Stimulated activated CD4-positive, alpha-beta T cell treated with anti-CD3 and anti-CD28 coated beads, Interleukin-12 subunit alpha, Interleukin-12 subunit beta, amount 100 ng/mL, for 4 hours (primary cell): Measurements from ENCODE around the gene PTPRT.

Experiments used
- DNase-seq: peaks from one replicate; pipeline ENCODE4 v3.0.0-alpha.2; 2020

The PTPRT gene

GRCh38 chr20:42510686-42511085, 679.0 kb downstream of the PTPRT start:
- no peak for DNase-seq

- no peak for DNase-seq
These were observed 681.8 kb downstream of the PTPRT start for GRCh38 chr20:42507874-42508273.

- DNase-seq = no peak
These were observed 683.3 kb downstream of the PTPRT start for GRCh38 chr20:42506397-42506796.

GRCh38 chr20:42502591-42502990, 687.1 kb downstream of the PTPRT start:
- DNase-seq = no peak

- no peak for DNase-seq
These were observed 693.1 kb downstream of the PTPRT start for GRCh38 chr20:42496595-42496994.

- DNase-seq = no peak
These were observed 695.4 kb downstream of the PTPRT start for GRCh38 chr20:42494290-42494689.

- DNase-seq = no peak
These were observed 696.7 kb downstream of the PTPRT start for GRCh38 chr20:42493001-42493400.

GRCh38 chr20:42492290-42492689, 697.4 kb downstream of the PTPRT start:
- no peak for DNase-seq

- DNase-seq = no peak
These were observed 704.1 kb downstream of the PTPRT start for GRCh38 chr20:42485556-42485955.

- no peak for DNase-seq
These were observed 704.8 kb downstream of the PTPRT start for GRCh38 chr20:42484790-42485375.

- DNase-seq = no peak
These were observed 705.4 kb downstream of the PTPRT start for GRCh38 chr20:42484335-42484734.

GRCh38 chr20:42483730-42484303, 705.9 kb downstream of the PTPRT start:
- DNase-seq = no peak

- DNase-seq = no peak
These were observed 706.9 kb downstream of the PTPRT start for GRCh38 chr20:42482808-42483207.

- no peak for DNase-seq
These were observed 713.9 kb downstream of the PTPRT start for GRCh38 chr20:42475773-42476172.

GRCh38 chr20:42474646-42475045, 715.1 kb downstream of the PTPRT start:
- no peak for DNase-seq

- DNase-seq = no peak
These were observed 717.5 kb downstream of the PTPRT start for GRCh38 chr20:42472198-42472597.

GRCh38 chr20:42461965-42462593, 727.6 kb downstream of the PTPRT start:
- no peak for DNase-seq

- no peak for DNase-seq
These were observed 728.4 kb downstream of the PTPRT start for GRCh38 chr20:42461291-42461690.

GRCh38 chr20:42447270-42447669, 742.4 kb downstream of the PTPRT start:
- DNase-seq = no peak

- no peak for DNase-seq
These were observed 744.9 kb downstream of the PTPRT start for GRCh38 chr20:42444799-42445198.

- no peak for DNase-seq
These were observed 746.5 kb downstream of the PTPRT start for GRCh38 chr20:42443200-42443599.

GRCh38 chr20:42442716-42443115, 747.0 kb downstream of the PTPRT start:
- DNase-seq = no peak

- no peak for DNase-seq
These were observed 747.8 kb downstream of the PTPRT start for GRCh38 chr20:42441864-42442331.

- DNase-seq = no peak
These were observed 748.4 kb downstream of the PTPRT start for GRCh38 chr20:42441196-42441863.
